ENCODE results near the gene TANC1.

The TANC1 gene

DNA sequence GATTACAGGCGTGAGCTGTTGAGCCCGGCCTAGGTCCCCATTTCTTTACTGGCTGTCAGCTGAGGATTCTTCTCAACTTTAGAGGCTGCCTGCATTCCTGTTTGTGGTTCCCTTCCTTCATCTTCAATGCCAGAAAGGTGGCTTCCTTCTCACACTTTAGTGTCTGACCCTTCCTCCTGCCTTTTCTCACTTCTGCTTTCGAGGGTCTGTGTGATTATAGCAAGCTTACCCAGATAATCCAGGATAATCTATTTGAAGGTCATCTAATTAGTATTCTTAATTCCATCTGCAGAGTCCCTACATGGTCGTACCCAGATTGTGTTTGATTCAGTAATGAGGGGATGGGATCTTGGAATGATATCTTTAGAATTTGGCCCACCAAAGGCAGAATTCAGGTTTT lies 157.4 kb downstream of the TANC1 start:
- H2BK12ac ChIP-seq (ENCODE audit: low read length): no peak overlapping the region
- H3K79me1 ChIP-seq (ENCODE audit: low read depth, low read length): no peaks in the 10 kb centered on the region
- H4K8ac ChIP-seq (ENCODE audit: low read depth, low read length): no peak overlapping the region
- H3K4me2 ChIP-seq (ENCODE audit: insufficient read depth, low read length, poor library complexity, severe bottlenecking): no peak overlapping the region
- H3K23ac ChIP-seq (ENCODE audit: low read depth, low read length, poor library complexity): no peak overlapping the region
- H2AK5ac ChIP-seq (ENCODE audit: low read depth, low read length): no peak overlapping the region
- peaks cover 0 to 13% of the 10 kb centered on the region in 2 donors for H3K9me3 ChIP-seq (replicated peaks in 1 of 2; ENCODE audit: control insufficient read depth in 2 of 2, insufficient read depth in 1 of 2, low read depth in 1 of 2, low read length in 2 of 2)
- H2AFZ ChIP-seq (ENCODE audit: low read length): no peak overlapping the region
- H3K27me3 ChIP-seq (ENCODE audit: control insufficient read depth in 3 of 3, insufficient read depth in 3 of 3, low read depth in 1 of 3, low read length in 3 of 3): no peaks in the 10 kb centered on the region
- H2BK5ac ChIP-seq (ENCODE audit: low read length): no peak overlapping the region
- no peak overlapping the region for H3K9ac ChIP-seq (ENCODE audit: low read depth, low read length, poor library complexity)
- no CpG with 5 or more reads among the region's 4 CpGs for WGBS, 2 donors (ENCODE audit: extremely low coverage in 2 of 2, insufficient read length in 2 of 2, insufficient replicate concordance in 1 of 2)
- H3K4me1 ChIP-seq (ENCODE audit: control insufficient read depth in 2 of 2, insufficient read depth in 1 of 2, low read depth in 1 of 2, low read length in 2 of 2): peaks cover 3 to 6% of the 10 kb centered on the region in 2 donors
- no peak overlapping the region for H3K14ac ChIP-seq (ENCODE audit: low read length)
- H3K4ac ChIP-seq (ENCODE audit: low read length): no peak overlapping the region
- H3K4me3 ChIP-seq (ENCODE audit: low read length in 2 of 2): no peak overlapping the region
- DNase-seq (ENCODE audit: low spot score): no peak
- no peak overlapping the region for H3K27ac ChIP-seq (replicated peaks; ENCODE audit: low read length)
- peaks cover 0 to 3% of the 10 kb centered on the region in 2 donors for H3K36me3 ChIP-seq (replicated peaks in 1 of 2; ENCODE audit: control insufficient read depth in 2 of 2, insufficient read depth in 2 of 2, low read length in 2 of 2)
- H4K91ac ChIP-seq (ENCODE audit: low read depth, low read length, poor library complexity): no peak overlapping the region
- no peak overlapping the region for H2BK120ac ChIP-seq (ENCODE audit: low read depth, low read length)
- no peak overlapping the region for H2BK15ac ChIP-seq (ENCODE audit: low read length)
- H3K18ac ChIP-seq (ENCODE audit: low read length): no peak overlapping the region

DNA sequence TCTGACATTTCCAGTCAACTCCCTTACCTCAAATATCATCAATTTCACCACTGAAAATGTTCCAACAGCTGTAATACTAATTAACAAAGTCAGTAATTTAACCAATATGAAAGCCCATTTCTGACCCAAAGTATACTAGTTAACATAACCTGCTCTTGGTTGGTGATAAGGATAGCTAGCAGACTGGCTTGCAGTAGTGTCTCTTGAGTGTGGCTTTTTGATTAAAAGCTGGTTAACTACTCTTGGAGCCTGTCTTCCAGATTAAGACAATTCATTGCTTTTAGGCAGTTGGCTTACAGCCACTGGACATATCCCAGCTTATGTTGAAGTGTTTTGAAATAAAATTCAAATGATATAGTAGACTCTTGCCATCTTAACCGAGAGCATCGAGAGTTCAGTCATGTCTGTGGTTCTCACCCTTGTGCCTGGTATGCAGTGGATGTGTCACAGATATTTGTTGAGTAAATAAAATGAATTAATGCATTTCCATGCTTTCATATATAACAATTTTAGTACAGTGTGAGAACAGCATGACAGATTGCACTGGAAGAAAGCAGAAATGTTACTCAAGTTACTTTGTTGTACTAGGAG lies 158.1 kb downstream of the TANC1 start:
- no peak for DNase-seq (ENCODE audit: low spot score)
- no peak overlapping the region for H2AFZ ChIP-seq (ENCODE audit: low read length)
- H2BK5ac ChIP-seq (ENCODE audit: low read length): no peak overlapping the region
- H2AK5ac ChIP-seq (ENCODE audit: low read depth, low read length): no peak overlapping the region
- no peak overlapping the region for H4K91ac ChIP-seq (ENCODE audit: low read depth, low read length, poor library complexity)
- H3K4ac ChIP-seq (ENCODE audit: low read length): no peak overlapping the region
- no peaks in the 10 kb centered on the region for H3K27me3 ChIP-seq (ENCODE audit: control insufficient read depth in 3 of 3, insufficient read depth in 3 of 3, low read depth in 1 of 3, low read length in 3 of 3)
- no peak overlapping the region for H2BK15ac ChIP-seq (ENCODE audit: low read length)
- peaks cover 0 to 13% of the 10 kb centered on the region in 2 donors for H3K9me3 ChIP-seq (replicated peaks in 1 of 2; ENCODE audit: control insufficient read depth in 2 of 2, insufficient read depth in 1 of 2, low read depth in 1 of 2, low read length in 2 of 2)
- H3K4me2 ChIP-seq (ENCODE audit: insufficient read depth, low read length, poor library complexity, severe bottlenecking): no peak overlapping the region
- no peak overlapping the region for H3K23ac ChIP-seq (ENCODE audit: low read depth, low read length, poor library complexity)
- no peak overlapping the region for H2BK120ac ChIP-seq (ENCODE audit: low read depth, low read length)
- no CpG with 5 or more reads among the region's 2 CpGs for WGBS, 2 donors (ENCODE audit: extremely low coverage in 2 of 2, insufficient read length in 2 of 2, insufficient replicate concordance in 1 of 2)
- H3K27ac ChIP-seq (replicated peaks; ENCODE audit: low read length): no peak overlapping the region
- no peak overlapping the region for H3K4me3 ChIP-seq (ENCODE audit: low read length in 2 of 2)
- no peak overlapping the region for H3K18ac ChIP-seq (ENCODE audit: low read length)
- H3K4me1 ChIP-seq (ENCODE audit: control insufficient read depth in 2 of 2, insufficient read depth in 1 of 2, low read depth in 1 of 2, low read length in 2 of 2): peaks cover 3 to 6% of the 10 kb centered on the region in 2 donors
- H3K14ac ChIP-seq (ENCODE audit: low read length): no peak overlapping the region
- H3K9ac ChIP-seq (ENCODE audit: low read depth, low read length, poor library complexity): no peak overlapping the region
- no peak overlapping the region for H2BK12ac ChIP-seq (ENCODE audit: low read length)
- H3K79me1 ChIP-seq (ENCODE audit: low read depth, low read length): no peaks in the 10 kb centered on the region
- no peak overlapping the region for H4K8ac ChIP-seq (ENCODE audit: low read depth, low read length)
- peaks cover 0 to 3% of the 10 kb centered on the region in 2 donors for H3K36me3 ChIP-seq (replicated peaks in 1 of 2; ENCODE audit: control insufficient read depth in 2 of 2, insufficient read depth in 2 of 2, low read length in 2 of 2)

DNA sequence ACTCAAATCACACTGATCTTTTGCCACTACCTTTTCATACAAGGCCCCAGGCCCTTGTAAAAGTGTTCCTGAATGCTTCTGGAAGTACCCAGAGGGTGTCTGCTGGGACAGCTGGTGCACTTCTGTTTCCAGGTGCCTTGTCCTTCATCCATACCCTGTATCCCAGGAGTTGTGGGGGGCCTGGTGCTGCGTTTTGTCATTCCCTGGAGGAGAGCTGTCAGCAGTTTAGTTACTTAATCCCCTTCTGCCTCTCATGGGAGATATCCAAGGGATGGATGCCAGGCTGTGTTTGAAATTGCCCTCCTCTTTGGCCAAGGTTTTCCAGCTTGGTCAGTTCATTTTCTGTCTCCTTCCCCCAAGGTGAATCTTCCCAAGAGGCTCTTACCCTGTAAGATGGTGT lies 159.8 kb downstream of the TANC1 start:
- Histone ChIP-seq H2AK5ac (ENCODE audit: low read depth, low read length) (no peak overlapping the region), H3K9ac (ENCODE audit: low read depth, low read length, poor library complexity) (no peak overlapping the region), H4K91ac (ENCODE audit: low read depth, low read length, poor library complexity) (no peak overlapping the region), H2AFZ (ENCODE audit: low read length) (no peak overlapping the region), H2BK120ac (ENCODE audit: low read depth, low read length) (no peak overlapping the region), H3K36me3 (replicated peaks in 1 of 2; ENCODE audit: control insufficient read depth in 2 of 2, insufficient read depth in 2 of 2, low read length in 2 of 2) (peaks cover 0 to 3% of the 10 kb centered on the region in 2 donors), H2BK15ac (ENCODE audit: low read length) (no peak overlapping the region), H4K8ac (ENCODE audit: low read depth, low read length) (no peak overlapping the region), H3K23ac (ENCODE audit: low read depth, low read length, poor library complexity) (no peak overlapping the region), H3K4me3 (ENCODE audit: low read length in 2 of 2) (no peak overlapping the region), H3K9me3 (replicated peaks in 1 of 2; ENCODE audit: control insufficient read depth in 2 of 2, insufficient read depth in 1 of 2, low read depth in 1 of 2, low read length in 2 of 2) (peaks cover 0 to 11% of the 10 kb centered on the region in 2 donors), H3K14ac (ENCODE audit: low read length) (no peak overlapping the region), H3K4me1 (ENCODE audit: control insufficient read depth in 2 of 2, insufficient read depth in 1 of 2, low read depth in 1 of 2, low read length in 2 of 2) (peaks cover 3 to 6% of the 10 kb centered on the region in 2 donors), H3K79me1 (ENCODE audit: low read depth, low read length) (no peaks in the 10 kb centered on the region), H3K27me3 (ENCODE audit: control insufficient read depth in 3 of 3, insufficient read depth in 3 of 3, low read depth in 1 of 3, low read length in 3 of 3) (no peaks in the 10 kb centered on the region), H2BK12ac (ENCODE audit: low read length) (no peak overlapping the region), H3K18ac (ENCODE audit: low read length) (no peak overlapping the region), H3K27ac (replicated peaks; ENCODE audit: low read length) (no peak overlapping the region), H3K4me2 (ENCODE audit: insufficient read depth, low read length, poor library complexity, severe bottlenecking) (no peak overlapping the region), H3K4ac (ENCODE audit: low read length) (no peak overlapping the region), H2BK5ac (ENCODE audit: low read length) (no peak overlapping the region)
- DNase-seq (ENCODE audit: low spot score): no peak
- WGBS, 2 donors (ENCODE audit: extremely low coverage in 2 of 2, insufficient read length in 2 of 2, insufficient replicate concordance in 1 of 2): no CpG with 5 or more reads among the region's 1 CpG

DNA sequence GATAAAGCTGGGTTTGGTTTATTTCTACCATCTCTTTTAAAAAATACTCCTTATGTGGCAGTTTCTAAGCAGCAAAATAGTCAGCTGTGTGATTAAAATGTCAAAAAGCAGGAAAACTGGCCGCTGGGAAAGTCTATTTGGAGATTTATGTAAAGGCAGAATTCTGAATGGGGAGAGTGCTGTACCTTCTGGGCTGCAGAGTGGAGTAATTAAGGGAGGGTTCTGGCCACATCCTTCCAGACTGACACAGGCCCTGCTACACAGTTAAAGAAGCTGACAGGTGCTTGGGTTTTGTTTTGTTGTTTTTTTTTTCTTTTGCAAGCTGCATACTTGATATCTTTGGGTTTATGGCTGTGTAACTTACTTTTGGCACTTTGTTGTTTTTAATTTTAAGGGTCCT lies 160.8 kb downstream of the TANC1 start:
- Histone ChIP-seq H3K18ac (ENCODE audit: low read length) (no peak overlapping the region), H2AFZ (ENCODE audit: low read length) (no peak overlapping the region), H3K36me3 (replicated peaks in 1 of 2; ENCODE audit: control insufficient read depth in 2 of 2, insufficient read depth in 2 of 2, low read length in 2 of 2) (peaks cover 0 to 3% of the 10 kb centered on the region in 2 donors), H2BK5ac (ENCODE audit: low read length) (no peak overlapping the region), H2AK5ac (ENCODE audit: low read depth, low read length) (no peak overlapping the region), H3K27ac (replicated peaks; ENCODE audit: low read length) (no peak overlapping the region), H2BK12ac (ENCODE audit: low read length) (no peak overlapping the region), H3K23ac (ENCODE audit: low read depth, low read length, poor library complexity) (no peak overlapping the region), H3K9ac (ENCODE audit: low read depth, low read length, poor library complexity) (no peak overlapping the region), H3K4me1 (ENCODE audit: control insufficient read depth in 2 of 2, insufficient read depth in 1 of 2, low read depth in 1 of 2, low read length in 2 of 2) (peaks cover 2 to 6% of the 10 kb centered on the region in 2 donors), H3K4me3 (ENCODE audit: low read length in 2 of 2) (no peak overlapping the region), H2BK15ac (ENCODE audit: low read length) (no peak overlapping the region), H4K91ac (ENCODE audit: low read depth, low read length, poor library complexity) (no peak overlapping the region), H3K14ac (ENCODE audit: low read length) (no peak overlapping the region), H4K8ac (ENCODE audit: low read depth, low read length) (no peak overlapping the region), H3K4ac (ENCODE audit: low read length) (no peak overlapping the region), H2BK120ac (ENCODE audit: low read depth, low read length) (no peak overlapping the region), H3K79me1 (ENCODE audit: low read depth, low read length) (no peaks in the 10 kb centered on the region), H3K27me3 (ENCODE audit: control insufficient read depth in 3 of 3, insufficient read depth in 3 of 3, low read depth in 1 of 3, low read length in 3 of 3) (no peaks in the 10 kb centered on the region), H3K9me3 (replicated peaks in 1 of 2; ENCODE audit: control insufficient read depth in 2 of 2, insufficient read depth in 1 of 2, low read depth in 1 of 2, low read length in 2 of 2) (peaks cover 0 to 11% of the 10 kb centered on the region in 2 donors), H3K4me2 (ENCODE audit: insufficient read depth, low read length, poor library complexity, severe bottlenecking) (no peak overlapping the region)
- no peak for DNase-seq (ENCODE audit: low spot score)
- WGBS, 2 donors (ENCODE audit: extremely low coverage in 2 of 2, insufficient read length in 2 of 2, insufficient replicate concordance in 1 of 2): no CpG with 5 or more reads among the region's 1 CpG
